ENCODE results near the gene NTMT1.
"Not testable (repeated sequence)": the region's sequence is repeated elsewhere in the genome, so short reads cannot be mapped to it uniquely, and the experiment has no call there.

Gene NTMT1

DNA sequence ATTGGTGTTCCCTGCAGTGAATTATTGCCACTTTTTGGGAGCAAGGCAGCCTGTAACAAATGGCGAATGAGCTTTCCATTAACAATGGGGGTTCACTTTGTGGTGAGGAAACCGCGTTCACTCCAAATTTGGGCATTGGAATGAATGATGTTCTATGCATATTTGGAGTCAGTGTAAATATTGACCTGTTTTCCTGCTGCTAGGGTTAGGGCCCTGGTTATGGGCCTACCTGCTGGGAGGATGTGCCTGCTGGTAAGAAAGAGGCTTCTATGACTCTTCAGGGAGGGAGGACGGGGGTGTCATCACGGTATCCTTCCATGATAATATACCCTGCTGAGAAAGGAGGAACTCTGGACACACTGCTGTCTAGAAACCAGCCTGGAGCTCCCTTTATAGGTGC lies 34.0 kb upstream of the NTMT1 start:
- TF ChIP-seq SUZ12 (IDR thresholded peaks at IDR 0.05; ENCODE audit: extremely low read depth, insufficient read depth, insufficient read length): no peak
- TF ChIP-seq YY1 (IDR thresholded peaks at IDR 0.05; ENCODE audit: insufficient read depth, insufficient read length): no peak
- no peak for DNase-seq (ENCODE audit: low read depth, low spot score)
- H3K36me3 ChIP-seq (ENCODE audit: insufficient read depth, insufficient read length, low read length): no peaks in the 10 kb centered on the region
- peaks cover 11% of the 10 kb centered on the region for H3K4me1 ChIP-seq (ENCODE audit: insufficient read depth, insufficient read length)
- peak overlapping the region; percentile 33 for H3K9ac ChIP-seq (ENCODE audit: insufficient read length, low read depth)
- no peak overlapping the region for H3K4me3 ChIP-seq (ENCODE audit: insufficient read length, low read depth)
- no peaks in the 10 kb centered on the region for H3K27me3 ChIP-seq (ENCODE audit: insufficient read depth, insufficient read length)
- H3K9me3 ChIP-seq (ENCODE audit: insufficient read depth, low read length): no peaks in the 10 kb centered on the region

DNA sequence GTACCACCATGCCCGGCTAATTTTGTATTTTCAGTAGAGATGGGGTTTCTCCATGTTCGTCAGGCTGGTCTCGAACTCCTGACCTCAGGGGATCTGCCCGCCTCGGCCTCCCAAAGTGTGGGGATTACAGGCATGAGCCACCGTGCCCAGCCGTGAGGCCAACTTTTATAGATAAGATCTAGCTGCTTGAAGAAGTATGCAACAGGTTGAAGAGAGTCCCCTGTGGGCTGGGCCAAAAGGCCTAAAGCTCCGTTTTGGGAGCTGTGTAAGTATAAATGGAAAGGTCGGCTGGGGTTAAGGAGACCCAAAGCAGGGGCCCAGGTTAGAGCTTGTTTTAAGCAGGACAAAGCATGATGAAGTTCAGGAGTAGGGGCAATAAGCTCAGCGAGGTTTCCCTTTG lies 33.2 kb upstream of the NTMT1 start:
- H3K4me3 ChIP-seq (ENCODE audit: insufficient read length, low read depth); H3K4me1 ChIP-seq (ENCODE audit: insufficient read depth, insufficient read length); H3K9ac ChIP-seq (ENCODE audit: insufficient read length, low read depth); DNase-seq (ENCODE audit: low read depth, low spot score); H3K36me3 ChIP-seq (ENCODE audit: insufficient read depth, insufficient read length, low read length); H3K27me3 ChIP-seq (ENCODE audit: insufficient read depth, insufficient read length); H3K9me3 ChIP-seq (ENCODE audit: insufficient read depth, low read length): not testable (repeated sequence)

DNA sequence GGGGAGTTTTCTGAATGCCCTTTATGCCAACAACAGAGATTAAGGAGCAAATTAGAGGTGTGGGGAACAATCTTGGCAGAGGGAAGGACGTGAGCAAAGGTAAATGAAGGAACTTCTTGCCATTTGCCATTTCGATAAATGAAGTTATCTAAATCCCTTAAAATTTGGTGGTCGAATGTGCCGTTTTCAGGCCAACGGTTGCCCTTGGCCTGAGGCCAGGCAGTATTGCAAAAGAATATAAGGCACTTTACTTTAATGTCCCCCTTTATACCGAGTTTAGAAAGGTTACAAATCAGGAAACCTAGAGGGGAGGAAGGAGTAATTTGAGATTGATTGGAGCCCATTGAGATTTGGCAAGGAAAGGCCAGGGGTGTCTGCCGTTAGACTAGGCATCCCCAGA lies 31.3 kb upstream of the NTMT1 start:
- H3K4me3 ChIP-seq (ENCODE audit: insufficient read length, low read depth): no peak overlapping the region
- no peak for DNase-seq (ENCODE audit: low read depth, low spot score)
- no peak overlapping the region for H3K9ac ChIP-seq (ENCODE audit: insufficient read length, low read depth)
- H3K4me1 ChIP-seq (ENCODE audit: insufficient read depth, insufficient read length): peaks cover 14% of the 10 kb centered on the region
- no peaks in the 10 kb centered on the region for H3K9me3 ChIP-seq (ENCODE audit: insufficient read depth, low read length)
- no peaks in the 10 kb centered on the region for H3K36me3 ChIP-seq (ENCODE audit: insufficient read depth, insufficient read length, low read length)
- TF ChIP-seq ZNF274 (IDR thresholded peaks at IDR 0.05; ENCODE audit: low read depth, low read length) (no peak), YY1 (IDR thresholded peaks at IDR 0.05; ENCODE audit: insufficient read depth, insufficient read length) (no peak), SUZ12 (IDR thresholded peaks at IDR 0.05; ENCODE audit: extremely low read depth, insufficient read depth, insufficient read length) (no peak)
- no peaks in the 10 kb centered on the region for H3K27me3 ChIP-seq (ENCODE audit: insufficient read depth, insufficient read length)

DNA sequence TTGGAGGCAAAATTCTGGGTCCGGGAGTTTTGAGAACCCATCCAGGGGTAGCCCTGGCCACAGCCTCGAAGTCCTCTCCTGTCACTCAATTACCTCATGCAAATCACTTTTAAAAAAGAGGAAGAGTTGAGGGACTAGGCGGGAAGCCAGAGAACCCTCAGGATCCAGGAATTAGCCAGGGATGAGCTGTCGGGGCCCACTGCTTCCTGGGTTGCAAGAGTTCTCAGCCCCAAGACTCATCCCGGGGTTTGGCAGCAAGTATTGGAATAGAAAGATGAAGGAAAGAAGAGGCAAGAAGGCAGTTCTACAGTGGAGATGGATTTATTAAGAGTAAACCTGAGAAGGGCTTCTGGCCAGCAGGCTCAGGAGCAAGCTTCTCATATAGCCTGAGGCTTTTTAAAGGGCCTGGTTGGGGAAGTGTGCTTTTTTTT lies 30.6 kb upstream of the NTMT1 start:
- DNase-seq (ENCODE audit: low read depth, low spot score): no peak
- TF ChIP-seq YY1 (IDR thresholded peaks at IDR 0.05; ENCODE audit: insufficient read depth, insufficient read length) (no peak), ZNF274 (IDR thresholded peaks at IDR 0.05; ENCODE audit: low read depth, low read length) (no peak), SUZ12 (IDR thresholded peaks at IDR 0.05; ENCODE audit: extremely low read depth, insufficient read depth, insufficient read length) (no peak)
- Histone ChIP-seq H3K4me3 (ENCODE audit: insufficient read length, low read depth) (no peak overlapping the region), H3K36me3 (ENCODE audit: insufficient read depth, insufficient read length, low read length) (no peaks in the 10 kb centered on the region), H3K4me1 (ENCODE audit: insufficient read depth, insufficient read length) (peaks cover 14% of the 10 kb centered on the region), H3K9ac (ENCODE audit: insufficient read length, low read depth) (no peak overlapping the region), H3K27me3 (ENCODE audit: insufficient read depth, insufficient read length) (no peaks in the 10 kb centered on the region), H3K9me3 (ENCODE audit: insufficient read depth, low read length) (no peaks in the 10 kb centered on the region)

DNA sequence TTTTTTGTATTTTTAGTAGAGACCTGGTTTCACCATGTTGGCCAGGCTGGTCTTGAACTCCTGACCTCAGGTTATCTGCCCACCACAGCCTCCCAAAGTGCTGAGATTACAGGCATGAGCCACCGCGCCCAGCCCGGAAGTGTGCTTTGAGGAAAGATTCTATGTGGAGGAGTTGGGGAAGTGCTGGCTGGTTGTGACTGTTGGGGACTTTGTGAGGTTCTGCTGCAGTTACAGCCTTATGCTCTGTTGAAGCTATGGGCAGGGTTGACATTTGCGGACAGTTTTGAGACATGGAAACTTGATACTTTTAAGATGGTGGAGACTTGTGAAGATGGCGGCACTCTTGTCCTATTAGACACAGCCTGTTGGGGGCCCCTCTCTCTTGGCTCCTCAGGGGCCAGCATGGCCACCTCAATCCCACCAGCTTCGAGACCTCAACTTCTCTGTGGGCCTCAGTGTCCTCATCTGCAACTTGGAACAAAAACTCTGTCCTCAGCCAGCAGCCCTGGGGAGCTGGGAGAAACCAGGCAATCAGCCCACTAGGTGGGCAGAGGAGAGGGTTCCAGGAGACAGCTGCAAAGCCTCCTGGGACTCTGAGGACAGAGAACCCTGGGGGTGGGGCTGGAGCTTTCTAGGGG lies 29.9 kb upstream of the NTMT1 start:
- no peak for DNase-seq (ENCODE audit: low read depth, low spot score)
- no peak for TF ChIP-seq ZNF274 (IDR thresholded peaks at IDR 0.05; ENCODE audit: low read depth, low read length)
- TF ChIP-seq YY1 (IDR thresholded peaks at IDR 0.05; ENCODE audit: insufficient read depth, insufficient read length): no peak
- no peak for TF ChIP-seq SUZ12 (IDR thresholded peaks at IDR 0.05; ENCODE audit: extremely low read depth, insufficient read depth, insufficient read length)
- Histone ChIP-seq H3K9ac (ENCODE audit: insufficient read length, low read depth) (peak overlapping the region; percentile 92), H3K27me3 (ENCODE audit: insufficient read depth, insufficient read length) (no peaks in the 10 kb centered on the region), H3K36me3 (ENCODE audit: insufficient read depth, insufficient read length, low read length) (no peaks in the 10 kb centered on the region), H3K4me1 (ENCODE audit: insufficient read depth, insufficient read length) (peaks cover 16% of the 10 kb centered on the region), H3K4me3 (ENCODE audit: insufficient read length, low read depth) (peak overlapping the region; percentile 75), H3K9me3 (ENCODE audit: insufficient read depth, low read length) (no peaks in the 10 kb centered on the region)

DNA sequence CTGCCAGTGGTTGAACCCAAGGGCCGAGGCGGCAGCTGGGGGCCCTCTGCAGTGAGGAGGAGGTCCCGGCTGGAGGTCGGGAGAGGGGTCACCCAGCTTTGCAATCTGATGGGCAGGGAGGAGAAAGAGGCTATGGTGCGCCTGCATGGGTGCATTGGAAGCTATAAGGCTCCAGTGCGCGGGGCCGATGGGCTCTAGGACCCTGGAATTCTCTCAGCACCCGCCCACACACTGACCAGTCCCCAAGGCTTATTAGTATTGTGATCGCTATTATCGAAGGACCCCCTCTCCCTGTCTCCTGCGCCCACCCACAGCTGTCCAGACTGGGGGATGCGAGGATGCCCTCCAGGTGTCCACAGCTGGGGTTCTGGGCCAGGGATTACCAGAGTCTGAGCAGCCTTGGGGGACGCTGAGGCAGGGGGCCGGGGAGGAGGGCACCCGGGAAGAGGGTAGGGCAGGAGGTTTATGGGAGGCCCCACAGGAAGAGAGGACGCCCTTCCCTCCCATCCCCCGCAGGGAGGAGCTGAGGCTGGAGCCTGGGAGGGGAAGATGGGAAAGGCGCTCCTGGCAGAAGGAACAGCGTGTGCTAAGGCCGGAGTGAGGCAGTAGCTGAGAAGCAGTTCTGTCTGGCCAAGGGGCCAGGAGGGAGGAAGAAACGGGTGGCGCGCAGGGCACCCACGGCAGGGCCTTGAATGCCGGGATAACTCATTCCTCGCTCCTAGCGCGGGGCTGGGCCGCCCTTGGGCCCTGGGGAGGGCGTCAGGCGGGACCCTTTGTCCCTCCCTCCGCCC lies 29.2 kb upstream of the NTMT1 start:
- Histone ChIP-seq H3K9me3 (ENCODE audit: insufficient read depth, low read length) (no peaks in the 10 kb centered on the region), H3K27me3 (ENCODE audit: insufficient read depth, insufficient read length) (no peaks in the 10 kb centered on the region), H3K4me1 (ENCODE audit: insufficient read depth, insufficient read length) (peaks cover 17% of the 10 kb centered on the region), H3K36me3 (ENCODE audit: insufficient read depth, insufficient read length, low read length) (no peaks in the 10 kb centered on the region), H3K4me3 (ENCODE audit: insufficient read length, low read depth) (peak overlapping the region; percentile 75), H3K9ac (ENCODE audit: insufficient read length, low read depth) (peak overlapping the region; percentile 92)
- DNase-seq (ENCODE audit: low read depth, low spot score): no peak
- TF ChIP-seq ZNF274 (IDR thresholded peaks at IDR 0.05; ENCODE audit: low read depth, low read length) (no peak), SUZ12 (IDR thresholded peaks at IDR 0.05; ENCODE audit: extremely low read depth, insufficient read depth, insufficient read length) (no peak), YY1 (IDR thresholded peaks at IDR 0.05; ENCODE audit: insufficient read depth, insufficient read length) (no peak)

DNA sequence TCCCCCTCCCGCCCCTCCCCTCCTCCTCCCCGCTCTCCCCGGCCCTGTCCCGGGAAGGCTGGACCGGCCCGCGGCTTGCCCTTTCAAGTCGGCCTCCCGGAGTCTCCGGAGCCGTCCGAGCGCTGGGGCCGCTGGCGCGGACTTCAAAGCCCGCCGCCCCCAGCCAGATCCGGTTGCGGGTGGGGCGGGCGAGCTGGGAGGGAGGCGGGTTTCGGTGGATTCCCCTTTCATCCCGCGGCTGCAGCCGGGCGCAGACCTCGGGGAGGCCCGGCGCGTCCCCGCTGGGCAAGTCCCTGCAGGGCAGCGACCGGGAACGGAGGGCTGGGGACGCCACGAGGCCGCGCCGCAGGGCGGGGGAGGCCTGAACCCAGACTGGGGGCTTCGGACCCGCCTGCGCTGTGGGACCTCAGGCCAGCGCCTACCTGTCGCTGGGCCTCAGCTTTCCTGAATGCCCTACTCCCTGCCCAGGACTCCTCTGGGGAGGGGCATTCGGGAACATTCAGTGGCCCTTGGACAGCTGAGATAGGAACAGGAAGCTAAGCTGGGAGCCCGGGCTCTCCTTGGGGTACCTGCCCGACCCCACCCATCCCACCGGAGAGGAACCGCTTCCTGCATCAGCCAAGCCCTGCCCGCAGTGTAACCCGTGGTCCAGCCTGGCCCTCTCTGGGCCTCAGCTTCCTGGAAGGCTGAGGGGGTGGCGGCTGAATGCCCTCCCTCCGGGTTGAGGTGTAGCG lies 28.4 kb upstream of the NTMT1 start:
- Histone ChIP-seq H3K9me3 (ENCODE audit: insufficient read depth, low read length) (no peaks in the 10 kb centered on the region), H3K27me3 (ENCODE audit: insufficient read depth, insufficient read length) (no peaks in the 10 kb centered on the region), H3K36me3 (ENCODE audit: insufficient read depth, insufficient read length, low read length) (no peaks in the 10 kb centered on the region), H3K9ac (ENCODE audit: insufficient read length, low read depth) (peak overlapping the region; percentile 98), H3K4me3 (ENCODE audit: insufficient read length, low read depth) (peak overlapping the region; percentile 75), H3K4me1 (ENCODE audit: insufficient read depth, insufficient read length) (peaks cover 12% of the 10 kb centered on the region)
- no peak for TF ChIP-seq ZNF274 (IDR thresholded peaks at IDR 0.05; ENCODE audit: low read depth, low read length)
- TF ChIP-seq YY1 (IDR thresholded peaks at IDR 0.05; ENCODE audit: insufficient read depth, insufficient read length): no peak
- no peak for TF ChIP-seq SUZ12 (IDR thresholded peaks at IDR 0.05; ENCODE audit: extremely low read depth, insufficient read depth, insufficient read length)
- no peak for DNase-seq (ENCODE audit: low read depth, low spot score)
